ENCODE results near the gene TM9SF4. TPM values are rescaled to one million over a fixed set of nuclear protein-coding genes. Genes with fewer than 3 reads are reported as not detected.
"Not testable (repeated sequence)": the region's sequence is repeated elsewhere in the genome, so short reads cannot be mapped to it uniquely, and the experiment has no call there.

TM9SF4 gene
- total RNA-seq, 2 donors from 2014 or later = 76.7 to 79.9 TPM

DNA sequence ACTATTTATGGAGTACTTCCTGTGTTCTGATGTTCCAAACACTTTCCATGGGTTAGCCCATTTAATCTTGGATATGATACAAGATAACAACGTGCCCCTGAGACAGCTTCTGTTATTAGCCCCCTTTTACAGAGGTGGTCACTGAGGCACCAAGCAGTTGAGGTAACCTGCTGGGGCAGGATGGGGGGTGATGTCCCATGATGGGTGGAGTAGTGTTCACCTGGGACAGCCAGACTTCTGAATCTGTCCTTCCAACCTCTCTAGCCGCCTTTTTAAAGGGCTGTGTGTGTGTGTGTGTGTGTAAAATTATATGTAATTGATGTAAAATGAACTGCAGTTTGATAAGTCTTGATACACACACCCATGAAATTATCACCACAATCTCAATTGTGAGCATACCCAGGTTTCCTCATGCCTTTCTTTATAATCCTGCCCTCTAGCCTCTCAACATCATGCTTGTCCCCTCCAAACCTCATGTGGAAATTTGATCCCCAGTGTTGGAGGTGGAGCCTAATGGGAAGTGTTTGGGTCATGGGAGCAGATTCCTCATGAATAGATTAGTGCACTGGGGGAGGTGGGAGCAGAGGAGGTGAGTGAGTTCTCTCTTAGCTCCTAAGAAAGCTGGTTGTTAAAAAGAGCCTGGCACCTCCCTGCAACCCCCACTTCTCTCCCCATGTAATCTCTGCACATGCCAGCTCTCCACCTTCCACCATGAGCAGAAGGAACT is 58.8 kb downstream of the TM9SF4 start:
- TF ChIP-seq, protein P1, sequence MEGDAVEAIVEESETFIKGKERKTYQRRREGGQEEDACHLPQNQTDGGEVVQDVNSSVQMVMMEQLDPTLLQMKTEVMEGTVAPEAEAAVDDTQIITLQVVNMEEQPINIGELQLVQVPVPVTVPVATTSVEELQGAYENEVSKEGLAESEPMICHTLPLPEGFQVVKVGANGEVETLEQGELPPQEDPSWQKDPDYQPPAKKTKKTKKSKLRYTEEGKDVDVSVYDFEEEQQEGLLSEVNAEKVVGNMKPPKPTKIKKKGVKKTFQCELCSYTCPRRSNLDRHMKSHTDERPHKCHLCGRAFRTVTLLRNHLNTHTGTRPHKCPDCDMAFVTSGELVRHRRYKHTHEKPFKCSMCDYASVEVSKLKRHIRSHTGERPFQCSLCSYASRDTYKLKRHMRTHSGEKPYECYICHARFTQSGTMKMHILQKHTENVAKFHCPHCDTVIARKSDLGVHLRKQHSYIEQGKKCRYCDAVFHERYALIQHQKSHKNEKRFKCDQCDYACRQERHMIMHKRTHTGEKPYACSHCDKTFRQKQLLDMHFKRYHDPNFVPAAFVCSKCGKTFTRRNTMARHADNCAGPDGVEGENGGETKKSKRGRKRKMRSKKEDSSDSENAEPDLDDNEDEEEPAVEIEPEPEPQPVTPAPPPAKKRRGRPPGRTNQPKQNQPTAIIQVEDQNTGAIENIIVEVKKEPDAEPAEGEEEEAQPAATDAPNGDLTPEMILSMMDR (IDR thresholded peaks at IDR 0.05) = no peak
- DNase-seq = no peak

DNA sequence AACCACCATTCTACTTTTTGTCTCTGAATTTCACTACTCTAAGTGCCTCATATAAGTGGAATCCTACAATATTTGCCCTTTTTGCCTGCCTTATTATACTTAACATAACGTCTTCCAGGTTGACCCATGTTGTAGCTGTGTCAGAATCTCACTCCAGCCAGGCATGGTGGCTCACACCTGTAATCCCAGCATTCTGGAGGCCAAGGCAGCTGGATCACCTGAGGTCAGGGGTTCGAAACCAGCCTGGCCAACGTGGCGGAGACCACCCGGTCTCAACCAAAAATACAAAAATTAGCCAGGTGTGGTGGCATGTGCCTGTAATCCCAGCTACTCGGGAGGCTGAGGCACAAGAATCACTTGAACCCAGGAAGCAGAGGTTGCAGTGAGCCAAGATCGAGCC is 68.2 kb downstream of the TM9SF4 start:
- H3K4me1 ChIP-seq; H3K9me3 ChIP-seq; H3K27ac ChIP-seq; H3K36me3 ChIP-seq; intact Hi-C loops (cut with DNase I); DNase-seq; H3K27me3 ChIP-seq; H3K9ac ChIP-seq (ENCODE audit: low read depth in 2 of 2, low read length in 2 of 2); H3K4me3 ChIP-seq: not testable (repeated sequence)

More for the DNA sequence above, 58.8 kb downstream of the TM9SF4 start:
- intact Hi-C loops (cut with DNase I) = no loop called here
- H3K27me3 ChIP-seq = no peaks in the 10 kb centered on the region
- H3K9ac ChIP-seq (ENCODE audit: low read depth in 2 of 2, low read length in 2 of 2) = no peak overlapping the region
- no peaks in the 10 kb centered on the region for H3K4me1 ChIP-seq
- H3K4me3 ChIP-seq = no peak overlapping the region
- no peaks in the 10 kb centered on the region for H3K36me3 ChIP-seq
- H3K9me3 ChIP-seq = no peaks in the 10 kb centered on the region
- no peak overlapping the region for H3K27ac ChIP-seq

DNA sequence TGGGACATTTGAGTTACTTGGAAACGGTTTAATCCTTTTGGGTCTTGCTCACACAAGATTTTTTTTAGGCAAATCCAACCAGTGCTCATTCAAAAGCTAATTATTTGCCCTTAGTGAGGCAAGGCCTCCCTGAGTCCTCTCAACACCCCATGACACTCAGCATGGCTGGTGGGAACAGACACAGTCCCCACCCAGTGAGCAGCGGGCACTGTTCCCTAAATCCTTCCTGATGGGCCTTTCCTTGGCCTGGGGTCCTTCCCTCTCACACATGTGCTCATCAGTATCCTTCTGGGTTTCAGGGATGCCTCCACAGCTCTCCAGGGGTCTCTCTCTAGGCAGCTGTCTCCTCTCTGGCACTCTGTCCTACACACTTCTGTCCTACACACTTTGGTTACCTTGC is 70.0 kb downstream of the TM9SF4 start:
- intact Hi-C loops (cut with DNase I) = no loop called here
- no peaks in the 10 kb centered on the region for H3K9me3 ChIP-seq
- H3K36me3 ChIP-seq = no peaks in the 10 kb centered on the region
- H3K4me3 ChIP-seq = no peak overlapping the region
- no peaks in the 10 kb centered on the region for H3K4me1 ChIP-seq
- no peak overlapping the region for H3K27ac ChIP-seq
- no peak overlapping the region for H3K9ac ChIP-seq (ENCODE audit: low read depth in 2 of 2, low read length in 2 of 2)
- DNase-seq = no peak
- H3K27me3 ChIP-seq = no peaks in the 10 kb centered on the region
- TF ChIP-seq, protein P1 (IDR thresholded peaks at IDR 0.05) = no peak

DNA sequence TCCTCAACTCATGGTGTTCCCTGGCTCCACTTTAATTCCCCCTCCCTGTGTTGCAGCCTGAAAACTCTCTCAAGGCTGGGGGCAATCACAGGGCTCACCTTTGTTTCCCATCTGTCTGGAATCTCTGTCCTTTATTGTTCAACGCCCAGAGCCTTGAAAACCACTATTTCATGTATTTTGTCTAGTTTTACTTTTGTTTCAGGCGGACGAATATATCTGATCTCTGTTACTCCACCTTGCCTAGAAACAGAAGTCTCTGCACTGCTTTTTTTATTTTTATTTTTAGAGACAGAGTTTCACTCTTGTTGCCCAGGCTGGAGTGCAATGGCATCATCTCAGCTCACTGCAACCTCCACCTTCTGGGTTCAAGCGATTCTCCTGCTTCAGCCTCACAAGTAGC is 70.4 kb downstream of the TM9SF4 start:
- no peak overlapping the region for H3K27ac ChIP-seq
- no peak overlapping the region for H3K4me3 ChIP-seq
- H3K36me3 ChIP-seq = no peaks in the 10 kb centered on the region
- no peaks in the 10 kb centered on the region for H3K9me3 ChIP-seq
- no peak overlapping the region for H3K9ac ChIP-seq (ENCODE audit: low read depth in 2 of 2, low read length in 2 of 2)
- no peaks in the 10 kb centered on the region for H3K4me1 ChIP-seq
- H3K27me3 ChIP-seq = no peaks in the 10 kb centered on the region
- TF ChIP-seq, protein P1 (IDR thresholded peaks at IDR 0.05) = no peak
- no peak for DNase-seq
- intact Hi-C loops (cut with DNase I) = no loop called here

DNA sequence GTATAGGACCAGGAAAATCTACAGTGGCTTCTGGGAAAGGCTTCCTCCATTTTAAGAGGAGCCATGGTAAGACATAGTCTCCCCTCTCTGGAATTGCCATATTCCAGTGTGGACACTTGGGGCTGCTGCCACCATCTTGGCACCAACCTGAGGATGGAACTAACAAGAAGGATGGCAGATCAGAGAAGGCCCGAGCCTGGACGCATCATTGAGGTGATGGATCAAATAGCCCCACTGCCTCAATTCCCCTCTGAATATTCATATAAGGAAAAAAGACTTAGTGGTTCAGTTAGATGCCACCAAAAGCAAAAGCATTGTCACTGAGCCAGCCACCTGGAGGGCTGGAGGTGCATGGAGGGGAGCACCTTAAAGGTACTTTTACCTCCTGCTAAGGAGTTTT is 72.1 kb downstream of the TM9SF4 start:
- intact Hi-C loops (cut with DNase I) = no loop called here
- H3K27ac ChIP-seq = peak overlapping the region; percentile 58

More for the DNA sequence above, 72.1 kb downstream of the TM9SF4 start:
- Histone ChIP-seq H3K4me1 (no peaks in the 10 kb centered on the region), H3K9ac (ENCODE audit: low read depth in 2 of 2, low read length in 2 of 2) (no peak overlapping the region), H3K9me3 (no peaks in the 10 kb centered on the region), H3K36me3 (no peaks in the 10 kb centered on the region), H3K4me3 (no peak overlapping the region), H3K27me3 (no peaks in the 10 kb centered on the region)
- no peak for DNase-seq
- TF ChIP-seq, protein P1 (IDR thresholded peaks at IDR 0.05) = no peak

Data from colonic mucosa (tissue), 4 donors.